ENCODE measurements around the gene OR2S2.

DNA sequence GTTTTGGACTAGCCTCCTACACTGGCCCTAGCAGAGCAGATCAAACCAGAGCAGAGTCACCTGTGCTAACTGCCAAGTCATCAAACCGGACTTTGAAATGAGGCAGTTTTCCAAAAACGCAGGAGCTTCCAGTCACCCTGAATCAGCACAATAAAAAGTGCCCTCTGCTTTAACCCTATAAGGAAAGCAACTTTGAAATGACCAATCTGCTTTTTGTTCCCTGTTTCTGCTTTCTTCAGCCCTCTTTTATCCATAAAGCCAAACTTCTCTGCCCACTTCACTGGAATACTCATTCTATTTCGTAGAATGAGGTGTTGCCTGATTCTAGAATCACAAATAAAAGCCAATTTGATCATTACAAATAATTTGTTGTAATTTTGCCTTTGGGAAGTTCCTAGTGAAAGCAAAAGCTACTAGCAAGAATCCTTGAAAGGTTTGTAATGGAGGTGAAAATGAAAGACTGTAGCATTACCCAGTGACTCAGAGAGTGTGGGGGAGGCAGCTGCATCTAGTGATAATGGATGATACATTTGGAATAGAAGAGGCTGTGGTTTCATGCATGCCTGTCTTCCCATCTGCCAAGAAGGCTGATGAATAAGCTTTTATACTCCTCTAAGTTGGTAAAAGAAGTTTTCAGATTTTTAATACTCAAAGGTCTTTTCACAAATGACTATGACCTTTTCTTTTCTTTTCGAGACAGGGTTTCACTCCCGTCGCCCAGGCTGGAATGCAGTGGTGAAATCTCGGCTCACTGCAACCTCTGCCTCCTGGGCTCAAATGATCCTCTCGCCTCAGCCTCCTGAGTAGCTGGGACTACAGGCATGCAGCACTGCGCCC, 33.8 kb downstream of the OR2S2 start:
- TF ChIP-seq, protein P1, sequence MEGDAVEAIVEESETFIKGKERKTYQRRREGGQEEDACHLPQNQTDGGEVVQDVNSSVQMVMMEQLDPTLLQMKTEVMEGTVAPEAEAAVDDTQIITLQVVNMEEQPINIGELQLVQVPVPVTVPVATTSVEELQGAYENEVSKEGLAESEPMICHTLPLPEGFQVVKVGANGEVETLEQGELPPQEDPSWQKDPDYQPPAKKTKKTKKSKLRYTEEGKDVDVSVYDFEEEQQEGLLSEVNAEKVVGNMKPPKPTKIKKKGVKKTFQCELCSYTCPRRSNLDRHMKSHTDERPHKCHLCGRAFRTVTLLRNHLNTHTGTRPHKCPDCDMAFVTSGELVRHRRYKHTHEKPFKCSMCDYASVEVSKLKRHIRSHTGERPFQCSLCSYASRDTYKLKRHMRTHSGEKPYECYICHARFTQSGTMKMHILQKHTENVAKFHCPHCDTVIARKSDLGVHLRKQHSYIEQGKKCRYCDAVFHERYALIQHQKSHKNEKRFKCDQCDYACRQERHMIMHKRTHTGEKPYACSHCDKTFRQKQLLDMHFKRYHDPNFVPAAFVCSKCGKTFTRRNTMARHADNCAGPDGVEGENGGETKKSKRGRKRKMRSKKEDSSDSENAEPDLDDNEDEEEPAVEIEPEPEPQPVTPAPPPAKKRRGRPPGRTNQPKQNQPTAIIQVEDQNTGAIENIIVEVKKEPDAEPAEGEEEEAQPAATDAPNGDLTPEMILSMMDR (conservative IDR thresholded peaks at IDR 0.05): no peak
- TF ChIP-seq ZFX (IDR thresholded peaks at IDR 0.05): no peak
